Naive thymus-derived CD8-positive, alpha-beta T cell (primary cell): ENCODE measurements around the gene ARHGAP8. TPM values are rescaled to one million over a fixed set of nuclear protein-coding genes. Genes with fewer than 3 reads are reported as not detected.

ENCODE experiments used
- ATAC-seq, 2 donors: fragments of 150-1000 bp; cut with Tn5 transposase in 1 of 2; sonication (Bioruptor Pico), chemical (Tn5 transposase) in 1 of 2; 1 replicate in 1 of 2; 2 replicates in 1 of 2; pipeline ENCODE4 v1.10.0; 2021; ENCODE audit warnings: mild to moderate bottlenecking in 2 of 2, moderate library complexity in 2 of 2
- POLR2A ChIA-PET: fragments of 350-600 bp; sonication (Branson Sonifier 250); formaldehyde crosslinking; loops from one replicate; lab custom pipeline; 2021; ENCODE audit warnings: antibody characterized with exemption; lab: Charles Lee
- DNase-seq, 10 donors: peaks; one replicate each; pipeline versions ENCODE4 v3.0.0 to v3.0.0-alpha.2; 2020 to 2022
- H3K27ac Mint-ChIP-seq, 10 donors: one replicate each; pipeline ENCODE4 v1.8.0; 2020 to 2022; ENCODE audit warnings: mild to moderate bottlenecking in 10 of 10, mixed read lengths in 10 of 10, moderate library complexity in 4 of 10, inconsistent platforms in 1 of 10
- H3K27me3 Mint-ChIP-seq, 5 donors: one replicate each; pipeline ENCODE4 v1.8.0; 2021 to 2022; ENCODE audit warnings: mixed read lengths in 5 of 5
- H3K36me3 Mint-ChIP-seq, 3 donors: one replicate each; pipeline ENCODE4 v1.8.0; 2020 to 2022; ENCODE audit warnings: mixed read lengths in 3 of 3, mild to moderate bottlenecking in 2 of 3, inconsistent platforms in 1 of 3
- H3K4me1 Mint-ChIP-seq, 4 donors: one replicate each; pipeline ENCODE4 v1.8.0; 2021 to 2022; ENCODE audit warnings: mixed read lengths in 4 of 4
- H3K4me3 Mint-ChIP-seq, 10 donors: one replicate each; pipeline ENCODE4 v1.8.0; 2020 to 2022; ENCODE audit warnings: mild to moderate bottlenecking in 10 of 10, mixed read lengths in 10 of 10, moderate library complexity in 6 of 10, inconsistent platforms in 1 of 10
- H3K9me3 Mint-ChIP-seq, 9 donors: one replicate each; pipeline ENCODE4 v1.8.0; 2020 to 2022; ENCODE audit warnings: mixed read lengths in 9 of 9, mild to moderate bottlenecking in 3 of 9, inconsistent platforms in 1 of 9, moderate library complexity in 1 of 9
- polyA plus RNA-seq, 3 donors: library from polyadenylated mRNA; unstranded; fragments of 300-500 nt; fragmentation: Illumina TruSeq; gene quantifications; one replicate each; pipeline ENCODE4 v1.2.3, GENCODE V29; 2021
- total RNA-seq, 8 experiments: library from RNA in 2 of 8; stranded (reverse) in 2 of 8; gene quantifications; one replicate each; pipeline ENCODE4 v1.2.3 and lab custom pipeline; 2021 to 2026

The ARHGAP8 gene
- total and polyA plus RNA-seq, 5 experiments from 2014 or later, result 0.19 to 4.8 (median 2.5) TPM; not detected in 2

- ATAC-seq (no peak), DNase-seq (no peak)
- no peaks in the 10 kb centered on the region for H3K9me3 Mint-ChIP-seq
- peaks cover 0 to 5% (median 0%) of the 10 kb centered on the region in 5 donors for H3K27me3 Mint-ChIP-seq
- POLR2A ChIA-PET, result no interaction called here
- H3K27ac Mint-ChIP-seq, result peak overlapping the region in 1 of 10 donors; percentile 53
- H3K4me3 Mint-ChIP-seq, result no peak overlapping the region
- H3K4me1 Mint-ChIP-seq, result peaks cover 0 to 20% (median 5%) of the 10 kb centered on the region in 4 donors
- peaks cover 0 to 2% (median 0%) of the 10 kb centered on the region in 3 donors for H3K36me3 Mint-ChIP-seq
Measured at GRCh38 chr22:44802071-44802700, 49.8 kb downstream of the ARHGAP8 start.

GRCh38 chr22:44802956-44803355 lies 50.6 kb downstream of the ARHGAP8 start:
- Mint-ChIP-seq H3K4me1 (peaks cover 0 to 22% (median 5%) of the 10 kb centered on the region in 4 donors), H3K36me3 (peaks cover 0 to 2% (median 0%) of the 10 kb centered on the region in 3 donors), H3K4me3 (no peak overlapping the region), H3K9me3 (no peaks in the 10 kb centered on the region), H3K27ac (no peak overlapping the region), H3K27me3 (peaks cover 0 to 5% (median 0%) of the 10 kb centered on the region in 5 donors)
- ATAC-seq (peak in 1 of 2 donors; percentile 38), DNase-seq (no peak)
- POLR2A ChIA-PET, result no interaction called here

- ATAC-seq (no peak), DNase-seq (no peak)
- POLR2A ChIA-PET, result interaction anchor here (0.6 kb wide), 1 partner anchor 32 kb away, joined by 7 read pairs; no protein-coding TSS in a partner anchor
- Mint-ChIP-seq H3K36me3 (peaks cover 0 to 2% (median 0%) of the 10 kb centered on the region in 3 donors), H3K27ac (peak overlapping the region in 1 of 10 donors; percentile 9), H3K27me3 (peaks cover 0 to 5% (median 0%) of the 10 kb centered on the region in 5 donors), H3K4me1 (peaks cover 0 to 27% (median 7%) of the 10 kb centered on the region in 4 donors), H3K4me3 (peak overlapping the region in 1 of 10 donors; percentile 12), H3K9me3 (no peaks in the 10 kb centered on the region)
Measured at GRCh38 chr22:44804327-44804726, 52.0 kb downstream of the ARHGAP8 start.

- no peak overlapping the region for H3K4me3 Mint-ChIP-seq
- H3K9me3 Mint-ChIP-seq, result no peaks in the 10 kb centered on the region
- peaks cover 0 to 2% (median 0%) of the 10 kb centered on the region in 3 donors for H3K36me3 Mint-ChIP-seq
- peaks cover 0 to 3% (median 0%) of the 10 kb centered on the region in 5 donors for H3K27me3 Mint-ChIP-seq
- H3K27ac Mint-ChIP-seq, result no peak overlapping the region
- peaks cover 0 to 27% (median 8%) of the 10 kb centered on the region in 4 donors for H3K4me1 Mint-ChIP-seq
- no peak for ATAC-seq
- no peak for DNase-seq
- POLR2A ChIA-PET, result no interaction called here
Measured at GRCh38 chr22:44805711-44806110, 53.3 kb downstream of the ARHGAP8 start.

GRCh38 chr22:44807232-44807631 lies 54.9 kb downstream of the ARHGAP8 start:
- Mint-ChIP-seq H3K4me1 (peaks cover 0 to 27% (median 8%) of the 10 kb centered on the region in 4 donors), H3K9me3 (no peaks in the 10 kb centered on the region), H3K27me3 (peaks cover 0 to under 1% (median 0%) of the 10 kb centered on the region in 5 donors), H3K36me3 (peaks cover 0 to 2% (median 0%) of the 10 kb centered on the region in 3 donors), H3K4me3 (no peak overlapping the region), H3K27ac (no peak overlapping the region)
- ATAC-seq (no peak), DNase-seq (no peak)
- POLR2A ChIA-PET, result interaction anchor here (0.6 kb wide), 1 partner anchor 316 kb away, joined by 3 read pairs; no protein-coding TSS in a partner anchor

- Mint-ChIP-seq H3K4me3 (peak overlapping the region in 1 of 10 donors; percentile 23), H3K27ac (peak overlapping the region in 1 of 10 donors; percentile 15), H3K36me3 (peaks cover 0 to 2% (median 0%) of the 10 kb centered on the region in 3 donors), H3K4me1 (peaks cover 0 to 20% (median 5%) of the 10 kb centered on the region in 4 donors), H3K9me3 (no peaks in the 10 kb centered on the region), H3K27me3 (no peaks in the 10 kb centered on the region)
- POLR2A ChIA-PET, result no interaction called here
- DNase-seq (peak in 1 of 10 donors; percentile 26), ATAC-seq (peak in 1 of 2 donors; percentile 23)
Measured at GRCh38 chr22:44807915-44808690, 55.7 kb downstream of the ARHGAP8 start.

- Mint-ChIP-seq H3K4me1 (peaks cover 0 to 7% (median 4%) of the 10 kb centered on the region in 4 donors), H3K4me3 (no peak overlapping the region), H3K9me3 (no peaks in the 10 kb centered on the region), H3K27ac (no peak overlapping the region), H3K36me3 (peaks cover 0 to 2% (median 0%) of the 10 kb centered on the region in 3 donors), H3K27me3 (peaks cover 0 to 6% (median 0%) of the 10 kb centered on the region in 5 donors)
- DNase-seq, result no peak
- no peak for ATAC-seq
- POLR2A ChIA-PET, result no interaction called here
Measured at GRCh38 chr22:44809456-44809855, 57.1 kb downstream of the ARHGAP8 start.

- DNase-seq (no peak), ATAC-seq (no peak)
- POLR2A ChIA-PET, result no interaction called here
- H3K9me3 Mint-ChIP-seq, result no peaks in the 10 kb centered on the region
- H3K4me3 Mint-ChIP-seq, result no peak overlapping the region
- H3K27me3 Mint-ChIP-seq, result peaks cover 0 to 6% (median 0%) of the 10 kb centered on the region in 5 donors
- peaks cover 0 to 7% (median 4%) of the 10 kb centered on the region in 4 donors for H3K4me1 Mint-ChIP-seq
- H3K36me3 Mint-ChIP-seq, result no peaks in the 10 kb centered on the region
- no peak overlapping the region for H3K27ac Mint-ChIP-seq
Measured at GRCh38 chr22:44811141-44811540, 58.8 kb downstream of the ARHGAP8 start.

GRCh38 chr22:44813416-44813815 lies 61.0 kb downstream of the ARHGAP8 start:
- H3K27me3 Mint-ChIP-seq, result peaks cover 0 to 6% (median 0%) of the 10 kb centered on the region in 5 donors
- no peak for ATAC-seq

GRCh38 chr22:44814266-44815098 lies 62.1 kb downstream of the ARHGAP8 start:
- H3K36me3 Mint-ChIP-seq, result no peaks in the 10 kb centered on the region
- POLR2A ChIA-PET, result no interaction called here
- H3K27ac Mint-ChIP-seq, result no peak overlapping the region
- H3K4me1 Mint-ChIP-seq, result peaks cover 0 to 2% (median under 1%) of the 10 kb centered on the region in 4 donors
- ATAC-seq (no peak), DNase-seq (no peak)
- no peaks in the 10 kb centered on the region for H3K9me3 Mint-ChIP-seq
- H3K4me3 Mint-ChIP-seq, result no peak overlapping the region
- H3K27me3 Mint-ChIP-seq, result peaks cover 0 to 6% (median 0%) of the 10 kb centered on the region in 5 donors

More at GRCh38 chr22:44813416-44813815, 61.0 kb downstream of the ARHGAP8 start:
- Mint-ChIP-seq H3K4me3 (no peak overlapping the region), H3K9me3 (no peaks in the 10 kb centered on the region), H3K36me3 (no peaks in the 10 kb centered on the region), H3K27ac (no peak overlapping the region), H3K4me1 (peaks cover 0 to 2% (median 1%) of the 10 kb centered on the region in 4 donors)
- no peak for DNase-seq
- POLR2A ChIA-PET, result no interaction called here

- Mint-ChIP-seq H3K36me3 (no peaks in the 10 kb centered on the region), H3K27ac (no peak overlapping the region), H3K4me1 (peaks cover 0 to 2% (median under 1%) of the 10 kb centered on the region in 4 donors), H3K4me3 (no peak overlapping the region), H3K27me3 (peaks cover 0 to 6% (median 0%) of the 10 kb centered on the region in 5 donors), H3K9me3 (no peaks in the 10 kb centered on the region)
- ATAC-seq, result no peak
- no peak for DNase-seq
- POLR2A ChIA-PET, result no interaction called here
Measured at GRCh38 chr22:44815099-44816070, 63.0 kb downstream of the ARHGAP8 start.
